Measurements from ENCODE around the gene ZNF653.

Gene ZNF653

GRCh38 chr19:11505504-11506100, at the start of gene ZNF653:
ZNF653 (minus strand) TSS chr19:11505839; CDS start chr19:11505786, 53 bp downstream.
- ATAC-seq (replicated peaks) (peak; percentile 75 to 79), DNase-seq (peak; percentile 93)
- H3K27me3 Mint-ChIP-seq: no peaks in the 10 kb centered on the region
- H3K4me3 Mint-ChIP-seq: peak within 1 kb of the TSS; percentile 90 to 94
- peak within 1 kb of the TSS; percentile 99 for H3K27ac Mint-ChIP-seq
- H3K9me3 Mint-ChIP-seq: no peaks in the 10 kb centered on the region
- H3K4me1 Mint-ChIP-seq: peaks cover 17 to 24% of the 10 kb centered on the region in 2 donors
- peaks cover 13 to 36% of the 10 kb centered on the region in 2 donors for H3K36me3 Mint-ChIP-seq

DNA sequence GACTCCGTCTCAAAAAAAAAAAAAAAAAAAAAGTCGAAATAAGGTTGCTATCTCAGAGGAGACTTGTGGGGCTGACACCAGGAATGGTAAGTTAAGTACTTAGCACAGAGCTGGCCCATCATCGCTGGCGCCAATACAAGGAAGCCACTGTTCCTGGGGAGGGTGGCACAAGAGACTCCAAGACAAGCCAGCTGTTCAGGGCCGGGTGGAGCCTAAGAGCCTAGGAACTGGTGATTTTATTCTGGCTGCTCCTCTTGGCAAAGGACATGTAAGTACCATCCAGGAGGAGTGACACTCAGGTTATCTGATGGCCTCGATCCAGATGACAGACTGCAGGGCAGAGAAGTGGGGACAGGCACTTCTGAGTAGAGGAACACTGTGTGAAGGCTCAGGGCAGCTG, 49.6 kb upstream of the ZNF653 start:
- peak overlapping the region in 1 of 2 donors; percentile 59 for H3K4me3 Mint-ChIP-seq
- peak overlapping the region; percentile 65 for H3K27ac Mint-ChIP-seq
- ATAC-seq (replicated peaks) (no peak), DNase-seq (no peak)
- no peaks in the 10 kb centered on the region for H3K27me3 Mint-ChIP-seq
- no peaks in the 10 kb centered on the region for H3K9me3 Mint-ChIP-seq
- H3K4me1 Mint-ChIP-seq: peaks cover 43 to 59% of the 10 kb centered on the region in 2 donors
- peaks cover 41 to 65% of the 10 kb centered on the region in 2 donors for H3K36me3 Mint-ChIP-seq

- no peak for DNase-seq
- Mint-ChIP-seq H3K27me3 (no peaks in the 10 kb centered on the region), H3K27ac (peak overlapping the region; percentile 87), H3K4me1 (peaks cover 38 to 53% of the 10 kb centered on the region in 2 donors), H3K9me3 (no peaks in the 10 kb centered on the region), H3K36me3 (peaks cover 41 to 63% of the 10 kb centered on the region in 2 donors), H3K4me3 (peak overlapping the region; percentile 6 to 55)
- peak; percentile 17 to 18 for ATAC-seq (replicated peaks)
These were observed 48.5 kb upstream of the ZNF653 start for GRCh38 chr19:11554160-11554559.

DNA sequence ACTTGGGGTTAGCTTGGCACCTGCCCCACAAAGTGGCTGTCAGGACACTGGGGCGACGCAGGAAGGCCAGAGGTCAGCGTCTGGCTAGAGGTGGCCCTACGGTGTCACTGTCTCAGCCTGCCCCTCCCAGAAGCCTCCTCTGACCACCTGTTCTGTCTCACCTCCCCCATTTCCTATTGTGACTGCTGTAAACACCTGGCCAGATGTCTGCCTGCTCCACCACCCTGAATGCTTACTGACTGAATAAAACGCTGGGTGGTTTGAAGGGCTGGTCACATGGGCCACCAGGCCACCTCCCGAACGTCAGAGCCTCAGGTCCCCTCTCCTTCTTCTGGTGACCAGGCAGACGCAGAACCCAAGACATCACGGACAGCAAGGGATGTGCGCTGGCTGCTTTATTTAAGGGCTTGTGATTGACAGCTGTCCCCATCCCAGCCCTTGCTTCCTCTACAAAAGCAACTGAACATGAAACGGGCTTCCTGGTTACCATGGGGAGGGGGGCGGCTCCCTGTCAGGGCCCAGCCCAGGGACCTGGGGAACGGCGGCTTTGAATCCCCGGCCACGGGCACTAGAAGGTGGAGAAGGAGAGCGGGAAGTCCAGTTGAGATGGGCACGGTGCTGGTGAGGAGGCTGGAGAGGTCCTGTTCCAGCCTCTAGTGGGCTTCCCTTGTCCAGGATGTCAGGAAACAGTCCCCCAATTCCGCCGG, 47.2 kb upstream of the ZNF653 start:
- H3K9me3 Mint-ChIP-seq: no peaks in the 10 kb centered on the region
- no peaks in the 10 kb centered on the region for H3K27me3 Mint-ChIP-seq
- no peak overlapping the region for H3K4me3 Mint-ChIP-seq
- DNase-seq (no peak), ATAC-seq (replicated peaks) (no peak)
- peaks cover 29 to 45% of the 10 kb centered on the region in 2 donors for H3K4me1 Mint-ChIP-seq
- H3K27ac Mint-ChIP-seq: peak overlapping the region; percentile 73
- H3K36me3 Mint-ChIP-seq: peaks cover 41 to 57% of the 10 kb centered on the region in 2 donors

DNA sequence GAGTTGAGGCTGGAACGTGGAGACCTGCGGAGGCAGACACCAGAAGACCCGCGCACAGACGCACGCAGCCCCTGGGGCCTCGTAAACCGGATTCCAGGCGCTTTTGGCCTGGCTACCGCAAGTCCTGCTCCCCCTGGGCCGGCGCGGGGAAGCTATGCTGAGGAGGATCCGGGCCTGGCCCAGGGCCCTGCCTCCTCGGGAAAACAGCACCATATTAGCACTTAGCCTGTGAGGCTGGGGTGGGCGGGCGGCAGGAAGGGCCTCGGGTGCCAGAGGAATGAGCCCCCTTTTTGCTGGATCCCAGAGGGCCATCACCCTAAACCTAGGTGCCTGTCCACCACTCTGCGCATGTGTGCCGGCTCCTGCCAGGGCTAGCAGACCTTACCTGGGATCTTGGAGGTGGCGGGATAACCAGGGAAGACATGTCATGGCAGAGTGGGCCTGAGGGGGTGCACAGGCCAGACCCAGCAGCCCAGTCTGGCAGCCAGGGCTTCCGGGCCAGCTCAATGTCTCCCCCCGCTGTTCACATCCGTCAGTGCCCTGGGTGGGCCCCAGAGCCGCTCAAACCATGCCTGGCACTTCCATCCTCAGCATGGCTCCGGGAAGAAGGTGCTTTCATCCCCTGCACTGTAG, 46.1 kb upstream of the ZNF653 start:
- peaks cover 37 to 51% of the 10 kb centered on the region in 2 donors for H3K36me3 Mint-ChIP-seq
- no peaks in the 10 kb centered on the region for H3K27me3 Mint-ChIP-seq
- ATAC-seq (replicated peaks) (peak; percentile 42 to 50), DNase-seq (no peak)
- H3K4me3 Mint-ChIP-seq: no peak overlapping the region
- no peaks in the 10 kb centered on the region for H3K9me3 Mint-ChIP-seq
- H3K27ac Mint-ChIP-seq: no peak overlapping the region
- H3K4me1 Mint-ChIP-seq: peaks cover 23 to 35% of the 10 kb centered on the region in 2 donors

- Mint-ChIP-seq H3K27me3 (peaks cover under 1 to 3% of the 10 kb centered on the region in 2 donors), H3K36me3 (peaks cover 26 to 38% of the 10 kb centered on the region in 2 donors), H3K4me3 (peak overlapping the region in 1 of 2 donors; percentile 29), H3K27ac (no peak overlapping the region), H3K4me1 (peaks cover 12 to 21% of the 10 kb centered on the region in 2 donors), H3K9me3 (no peaks in the 10 kb centered on the region)
- DNase-seq (no peak), ATAC-seq (replicated peaks) (no peak)
These were observed 44.6 kb upstream of the ZNF653 start for GRCh38 chr19:11550265-11550664.

DNA sequence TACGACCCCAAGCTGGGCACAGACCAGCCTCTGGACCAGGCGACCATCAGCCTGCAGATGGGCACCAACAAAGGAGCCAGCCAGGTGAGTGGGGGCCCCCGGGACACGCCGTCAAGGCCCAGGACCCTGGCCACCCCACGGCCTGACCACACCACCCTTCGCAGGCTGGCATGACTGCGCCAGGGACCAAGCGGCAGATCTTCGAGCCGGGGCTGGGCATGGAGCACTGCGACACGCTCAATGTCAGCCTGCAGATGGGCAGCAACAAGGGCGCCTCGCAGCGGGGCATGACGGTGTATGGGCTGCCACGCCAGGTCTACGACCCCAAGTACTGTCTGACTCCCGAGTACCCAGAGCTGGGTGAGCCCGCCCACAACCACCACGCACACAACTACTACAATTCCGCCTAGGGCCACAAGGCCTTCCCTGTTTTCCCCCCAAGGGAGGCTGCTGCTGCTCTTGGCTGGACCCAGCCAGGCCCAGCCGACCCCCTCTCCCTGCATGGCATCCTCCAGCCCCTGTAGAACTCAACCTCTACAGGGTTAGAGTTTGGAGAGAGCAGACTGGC, 43.8 kb upstream of the ZNF653 start:
- no peak for ATAC-seq (replicated peaks)
- no peak for DNase-seq
- Mint-ChIP-seq H3K36me3 (peaks cover 26 to 37% of the 10 kb centered on the region in 2 donors), H3K4me1 (peaks cover 11 to 19% of the 10 kb centered on the region in 2 donors), H3K9me3 (no peaks in the 10 kb centered on the region), H3K27ac (no peak overlapping the region), H3K27me3 (peaks cover 4 to 8% of the 10 kb centered on the region in 2 donors), H3K4me3 (no peak overlapping the region)

- no peak overlapping the region for H3K4me3 Mint-ChIP-seq
- H3K9me3 Mint-ChIP-seq: no peaks in the 10 kb centered on the region
- peaks cover 6 to 8% of the 10 kb centered on the region in 2 donors for H3K4me1 Mint-ChIP-seq
- peaks cover 4 to 13% of the 10 kb centered on the region in 2 donors for H3K27me3 Mint-ChIP-seq
- peaks cover 17 to 24% of the 10 kb centered on the region in 2 donors for H3K36me3 Mint-ChIP-seq
- H3K27ac Mint-ChIP-seq: no peak overlapping the region
- DNase-seq (no peak), ATAC-seq (replicated peaks) (no peak)
These were observed 42.5 kb upstream of the ZNF653 start for GRCh38 chr19:11547929-11548700.

DNA sequence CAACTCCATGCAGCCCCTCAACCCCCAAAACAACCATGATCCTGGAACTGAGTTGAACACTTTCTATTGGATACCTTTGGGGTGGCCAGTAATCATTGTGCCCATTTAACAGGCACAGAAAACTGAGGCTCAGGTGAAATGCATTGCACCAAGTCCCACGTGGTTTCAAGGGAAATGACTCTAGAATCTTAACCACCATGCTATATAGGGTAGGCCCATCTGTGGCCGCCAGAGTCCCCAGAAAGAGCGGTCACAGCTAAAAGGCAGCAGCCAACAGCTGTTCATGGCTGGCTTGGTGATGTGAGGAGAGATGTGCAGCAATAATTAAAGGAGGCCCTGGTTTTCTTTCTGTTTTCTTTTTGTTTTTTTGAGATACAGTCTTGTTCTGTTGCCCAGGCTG, 35.6 kb upstream of the ZNF653 start:
- Mint-ChIP-seq H3K36me3 (no peaks in the 10 kb centered on the region), H3K4me1 (peaks cover 12 to 19% of the 10 kb centered on the region in 2 donors), H3K9me3 (no peaks in the 10 kb centered on the region), H3K4me3 (no peak overlapping the region), H3K27ac (no peak overlapping the region), H3K27me3 (peaks cover 27 to 35% of the 10 kb centered on the region in 2 donors)
- DNase-seq (no peak), ATAC-seq (replicated peaks) (no peak)

GRCh38 chr19:11540645-11541044, 35.0 kb upstream of the ZNF653 start:
- no peak overlapping the region for H3K4me3 Mint-ChIP-seq
- no peaks in the 10 kb centered on the region for H3K9me3 Mint-ChIP-seq
- no peaks in the 10 kb centered on the region for H3K36me3 Mint-ChIP-seq
- ATAC-seq (replicated peaks) (no peak), DNase-seq (no peak)
- H3K27ac Mint-ChIP-seq: no peak overlapping the region
- H3K27me3 Mint-ChIP-seq: peaks cover 27 to 35% of the 10 kb centered on the region in 2 donors
- peaks cover 13 to 22% of the 10 kb centered on the region in 2 donors for H3K4me1 Mint-ChIP-seq

DNA sequence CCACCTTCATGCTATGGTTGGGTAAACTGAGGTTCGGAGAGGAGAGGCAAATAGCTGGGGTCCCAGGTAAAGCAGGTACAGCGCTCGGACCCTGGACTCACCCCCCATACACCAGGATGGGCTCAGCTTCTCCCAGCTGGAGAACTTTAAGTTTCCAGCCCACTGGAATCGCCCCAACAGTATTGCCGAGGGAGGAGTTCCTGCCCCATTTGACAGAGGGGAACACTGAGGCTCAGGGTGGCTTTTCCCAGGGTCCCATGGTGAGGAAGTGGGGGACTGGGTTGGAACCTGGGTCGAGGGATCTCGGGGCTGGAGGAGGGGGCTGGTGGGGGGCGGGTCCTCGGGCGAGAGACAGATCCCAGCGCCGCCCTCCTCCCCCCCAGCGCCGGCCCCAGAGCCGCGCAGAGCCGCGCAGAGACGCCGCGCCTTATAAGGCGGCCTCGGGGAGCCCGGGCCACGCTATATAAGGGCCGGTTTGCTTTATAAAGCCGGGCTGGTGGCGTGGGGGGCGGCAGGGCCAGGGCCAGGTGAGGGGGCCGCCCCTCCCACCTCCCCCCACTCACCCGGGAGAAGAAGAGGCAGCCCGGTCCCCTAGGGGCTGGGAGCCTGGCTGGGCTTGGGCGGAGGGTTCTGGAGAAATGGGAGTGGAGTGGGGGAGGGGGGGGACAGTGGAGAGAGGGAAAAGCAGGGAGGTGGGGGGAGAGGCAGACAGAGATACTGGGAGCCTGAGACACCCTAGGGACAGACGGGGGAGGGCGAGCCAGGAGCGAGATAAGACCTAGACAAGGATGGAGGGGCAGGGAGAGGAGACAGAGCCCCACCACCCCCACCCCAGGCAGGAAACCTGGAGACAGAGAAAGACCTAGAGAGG, 34.1 kb upstream of the ZNF653 start:
- DNase-seq: no peak
- Mint-ChIP-seq H3K36me3 (no peaks in the 10 kb centered on the region), H3K4me3 (no peak overlapping the region), H3K27ac (no peak overlapping the region), H3K4me1 (peaks cover 19 to 31% of the 10 kb centered on the region in 2 donors), H3K9me3 (no peaks in the 10 kb centered on the region), H3K27me3 (peaks cover 23 to 28% of the 10 kb centered on the region in 2 donors)
- ATAC-seq (replicated peaks): no peak

GRCh38 chr19:11538232-11539036, 32.8 kb upstream of the ZNF653 start, which contains the start of gene CNN1:
CNN1 (plus strand) TSS chr19:11538851; CDS start chr19:11538928, 77 bp downstream.
- Mint-ChIP-seq H3K9me3 (no peaks in the 10 kb centered on the region), H3K4me3 (no peak within 1 kb of the TSS)

More at GRCh38 chr19:11538232-11539036, 32.8 kb upstream of the ZNF653 start, which contains the start of gene CNN1:
- no peak for ATAC-seq (replicated peaks)
- peaks cover 22 to 23% of the 10 kb centered on the region in 2 donors for H3K27me3 Mint-ChIP-seq
- peak within 1 kb of the TSS; percentile 69 for H3K27ac Mint-ChIP-seq
- H3K4me1 Mint-ChIP-seq: peaks cover 24 to 41% of the 10 kb centered on the region in 2 donors
- no peak for DNase-seq
- H3K36me3 Mint-ChIP-seq: no peaks in the 10 kb centered on the region
